Esophagus (tissue), 2 donors: ENCODE results near the gene SIN3B. TPM values are rescaled to one million over a fixed set of nuclear protein-coding genes. Genes with fewer than 3 reads are reported as not detected.

Source experiments
- H3K27ac ChIP-seq, 2 donors: one replicate each; pipeline ENCODE4 v1.5.1; 2013; ENCODE audit warnings: low read depth in 2 of 2, mild to moderate bottlenecking in 2 of 2, inconsistent platforms in 1 of 2, low read length in 1 of 2, moderate library complexity in 1 of 2
- H3K27me3 ChIP-seq, 2 donors: one replicate each; pipeline ENCODE4 v1.6.1; 2013; ENCODE audit warnings: low read length in 2 of 2, control low read depth in 1 of 2, mild to moderate bottlenecking in 1 of 2; ENCODE audit not compliant: insufficient read depth in 2 of 2, control insufficient read depth in 1 of 2
- H3K36me3 ChIP-seq, 2 donors: one replicate each; pipeline ENCODE4 v1.6.1; 2013; ENCODE audit warnings: low read length in 1 of 2; ENCODE audit not compliant: control insufficient read depth in 2 of 2, insufficient read depth in 2 of 2
- H3K4me1 ChIP-seq, 2 donors: one replicate each; pipeline ENCODE4 v1.6.1; 2013; ENCODE audit warnings: low read length in 1 of 2; ENCODE audit not compliant: control insufficient read depth in 2 of 2, insufficient read depth in 2 of 2
- H3K4me3 ChIP-seq, 2 donors: one replicate each; pipeline ENCODE4 v1.5.1; 2013; ENCODE audit warnings: low read length in 2 of 2, mild to moderate bottlenecking in 2 of 2, low read depth in 1 of 2, moderate library complexity in 1 of 2
- H3K9me3 ChIP-seq, 2 donors: one replicate each; pipeline ENCODE4 v1.6.1; 2013; ENCODE audit warnings: mild to moderate bottlenecking in 2 of 2, low read depth in 1 of 2, low read length in 1 of 2, moderate library complexity in 1 of 2; ENCODE audit not compliant: control insufficient read depth in 2 of 2, insufficient read depth in 1 of 2
- WGBS, 2 donors: extraction: QIAGEN DNeasy Blood & Tissue Kit; methylation state at CpG; one replicate each; pipeline ENCODE4 v1.1.7; 2013; 5-methylcytosine and 5-hydroxymethylcytosine counted together
- polyA plus RNA-seq, 2 donors: library from polyadenylated mRNA; stranded (reverse); fragments of 200-250 nt; gene quantifications; one replicate each; pipeline ENCODE4 v1.2.3, GENCODE V29; 2013
- donor health status: healthy with polysubstance abuse.
- donor health status: Bipolar disorder and iron deficiency.

Gene SIN3B
- polyA plus RNA-seq, 2 donors: 19.0 to 40.3 TPM

DNA sequence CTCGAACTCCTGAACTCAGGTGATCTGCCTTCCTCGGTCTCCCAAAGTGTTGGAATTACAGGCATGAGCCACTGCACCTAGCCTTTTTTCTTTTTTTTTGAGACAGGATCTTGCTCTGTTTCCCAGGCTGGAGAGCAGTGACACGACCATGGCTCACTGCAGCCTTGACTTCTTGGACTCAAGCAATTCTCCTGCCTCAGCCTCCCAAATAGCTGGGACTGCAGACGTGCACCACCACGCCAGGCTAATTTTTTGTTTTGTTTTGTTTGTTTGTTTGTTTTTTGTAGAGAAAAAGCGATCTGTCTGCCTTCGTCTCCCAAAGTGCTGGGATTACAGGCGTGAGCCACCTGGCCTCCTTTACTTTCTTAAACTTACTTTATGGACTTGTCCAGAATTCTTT lies 6.5 kb upstream of the SIN3B start:
- no peaks in the 10 kb centered on the region for H3K36me3 ChIP-seq
- WGBS, 2 donors: 87 to 89% methylated on average over 8 of the region's 8 CpGs
- H3K27ac ChIP-seq: peak overlapping the region; percentile 52 to 65
- no peaks in the 10 kb centered on the region for H3K9me3 ChIP-seq
- H3K4me1 ChIP-seq: peaks cover 0 to 5% of the 10 kb centered on the region in 2 donors
- H3K27me3 ChIP-seq: no peaks in the 10 kb centered on the region
- H3K4me3 ChIP-seq: no peak overlapping the region

- H3K27me3 ChIP-seq: no peaks in the 10 kb centered on the region
- H3K27ac ChIP-seq: peak overlapping the region; percentile 77 to 80
- 29 to 31% methylated on average over 11 of the region's 11 CpGs for WGBS, 2 donors
- H3K4me3 ChIP-seq: peak overlapping the region; percentile 35 to 37
- H3K9me3 ChIP-seq: no peaks in the 10 kb centered on the region
- H3K4me1 ChIP-seq: peaks cover 0 to 5% of the 10 kb centered on the region in 2 donors
- no peaks in the 10 kb centered on the region for H3K36me3 ChIP-seq
These were observed 4.4 kb upstream of the SIN3B start for GRCh38 chr19:16824658-16825311.

GRCh38 chr19:16825312-16826052 lies 3.7 kb upstream of the SIN3B start:
- WGBS, 2 donors: 13 to 14% methylated on average over 13 of the region's 13 CpGs
- peak overlapping the region; percentile 77 to 80 for H3K27ac ChIP-seq
- H3K4me3 ChIP-seq: peak overlapping the region; percentile 35 to 37
- H3K4me1 ChIP-seq: peaks cover 0 to 5% of the 10 kb centered on the region in 2 donors
- no peaks in the 10 kb centered on the region for H3K9me3 ChIP-seq
- no peaks in the 10 kb centered on the region for H3K36me3 ChIP-seq
- H3K27me3 ChIP-seq: no peaks in the 10 kb centered on the region

- peak overlapping the region; percentile 66 to 91 for H3K4me3 ChIP-seq
- H3K4me1 ChIP-seq: peaks cover 0 to 5% of the 10 kb centered on the region in 2 donors
- H3K27ac ChIP-seq: peak overlapping the region; percentile 46 to 76
- no peaks in the 10 kb centered on the region for H3K9me3 ChIP-seq
- no peaks in the 10 kb centered on the region for H3K27me3 ChIP-seq
- H3K36me3 ChIP-seq: peaks cover 7 to 22% of the 10 kb centered on the region in 2 donors
- WGBS, 2 donors: 14 to 15% methylated on average over 13 of the region's 13 CpGs
These were observed 658 bp downstream of the SIN3B start for GRCh38 chr19:16829822-16830289.

DNA sequence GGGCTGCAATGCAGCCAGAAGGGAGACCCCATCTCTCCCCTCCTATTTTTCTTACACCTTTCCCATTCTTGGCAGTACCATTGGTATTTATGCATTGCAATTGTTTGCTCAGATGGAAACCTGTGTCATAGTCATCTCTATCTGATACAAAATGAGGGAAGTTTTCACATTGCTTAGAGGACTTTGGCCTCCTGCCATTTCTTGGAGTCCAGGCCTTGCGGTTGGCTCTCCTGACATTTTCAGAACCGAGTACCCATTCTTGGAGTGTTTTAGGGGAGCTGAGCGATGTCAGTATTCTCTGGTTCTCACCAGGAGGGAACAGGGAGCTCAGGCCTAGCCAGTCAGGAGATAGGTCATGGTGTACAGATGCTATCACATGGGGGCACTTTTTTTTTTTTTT lies 1.5 kb downstream of the SIN3B start:
- 59 to 62% methylated on average over 3 of the region's 3 CpGs for WGBS, 2 donors
- Histone ChIP-seq H3K4me1 (no peaks in the 10 kb centered on the region), H3K4me3 (no peak overlapping the region), H3K27ac (no peak overlapping the region), H3K36me3 (peaks cover 7 to 22% of the 10 kb centered on the region in 2 donors), H3K9me3 (no peaks in the 10 kb centered on the region), H3K27me3 (no peaks in the 10 kb centered on the region)

- Histone ChIP-seq H3K4me3 (no peak overlapping the region), H3K27me3 (no peaks in the 10 kb centered on the region), H3K36me3 (peaks cover 7 to 29% of the 10 kb centered on the region in 2 donors), H3K27ac (no peak overlapping the region), H3K4me1 (peaks cover 0 to 2% of the 10 kb centered on the region in 2 donors), H3K9me3 (no peaks in the 10 kb centered on the region)
- WGBS, 2 donors: 95% methylated on average over 9 of the region's 9 CpGs
These were observed 2.3 kb downstream of the SIN3B start for GRCh38 chr19:16831531-16831930.

DNA sequence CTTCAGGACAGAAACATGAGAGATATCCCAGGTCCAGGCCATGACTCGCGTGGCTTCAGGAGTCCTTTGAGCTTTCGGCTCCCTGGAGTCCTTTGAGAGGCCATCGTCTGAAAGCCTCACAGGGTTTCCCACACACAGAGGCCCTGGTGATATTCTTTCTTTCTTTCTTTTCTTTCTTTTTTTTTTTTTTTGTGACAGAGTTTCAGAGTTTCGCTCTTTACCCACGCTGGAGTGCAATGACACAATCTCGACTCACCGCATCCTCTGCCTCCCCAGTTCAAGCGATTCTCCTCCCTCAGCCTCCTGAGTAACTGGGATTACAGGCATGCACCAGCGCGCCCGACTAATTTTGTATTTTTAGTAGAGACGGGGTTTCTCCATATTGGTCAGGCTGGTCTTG lies 5.5 kb downstream of the SIN3B start:
- H3K36me3 ChIP-seq: peaks cover 7 to 49% of the 10 kb centered on the region in 2 donors

GRCh38 chr19:16836115-16837034 lies 7.2 kb downstream of the SIN3B start:
- Histone ChIP-seq H3K4me3 (no peak overlapping the region), H3K27me3 (no peaks in the 10 kb centered on the region), H3K9me3 (no peaks in the 10 kb centered on the region), H3K27ac (no peak overlapping the region), H3K36me3 (peaks cover 11 to 56% of the 10 kb centered on the region in 2 donors), H3K4me1 (peaks cover 0 to 4% of the 10 kb centered on the region in 2 donors)
- WGBS, 2 donors: 71 to 75% methylated on average over 23 of the region's 23 CpGs

More for the DNA sequence above, 5.5 kb downstream of the SIN3B start:
- peaks cover 0 to 3% of the 10 kb centered on the region in 2 donors for H3K4me1 ChIP-seq
- H3K27ac ChIP-seq: no peak overlapping the region
- no peaks in the 10 kb centered on the region for H3K9me3 ChIP-seq
- H3K27me3 ChIP-seq: no peaks in the 10 kb centered on the region
- H3K4me3 ChIP-seq: no peak overlapping the region
- WGBS, 2 donors: 88 to 93% methylated on average over 13 of the region's 13 CpGs

- peaks cover 0 to 7% of the 10 kb centered on the region in 2 donors for H3K4me1 ChIP-seq
- H3K4me3 ChIP-seq: no peak overlapping the region
- H3K9me3 ChIP-seq: no peaks in the 10 kb centered on the region
- no peak overlapping the region for H3K27ac ChIP-seq
- H3K36me3 ChIP-seq: peaks cover 12 to 55% of the 10 kb centered on the region in 2 donors
- no peaks in the 10 kb centered on the region for H3K27me3 ChIP-seq
- 80 to 83% methylated on average over 4 of the region's 4 CpGs for WGBS, 2 donors
These were observed 7.8 kb downstream of the SIN3B start for GRCh38 chr19:16837035-16837362.
